ENCODE data around the gene OSTF1. TPM values are rescaled to one million over a fixed set of nuclear protein-coding genes. Genes with fewer than 3 reads are reported as not detected.

OSTF1 gene
- total RNA-seq, 6 experiments from 2014 or later: 57.9 to 71.6 (median 61.4) TPM

GRCh38 chr9:75168270-75169178, 80.2 kb downstream of the OSTF1 start:
- H3K36me3 Mint-ChIP-seq (ENCODE audit: low read depth): peaks cover 48% of the 10 kb centered on the region
- H3K4me1 Mint-ChIP-seq (ENCODE audit: low read depth): peaks cover 44% of the 10 kb centered on the region
- H3K27me3 Mint-ChIP-seq (ENCODE audit: insufficient read depth): no peaks in the 10 kb centered on the region
- TF ChIP-seq CTCF (IDR thresholded peaks at IDR 0.05): no peak
- H3K4me3 Mint-ChIP-seq: no peak overlapping the region; the same call in 1 of the 2 replicates
- peak overlapping the region; percentile 72 for H3K27ac Mint-ChIP-seq
- H3K9me3 Mint-ChIP-seq: peaks cover 19% of the 10 kb centered on the region
- DNase-seq: no peak

GRCh38 chr9:75169623-75170022, 81.3 kb downstream of the OSTF1 start:
- no peak for DNase-seq
- Mint-ChIP-seq H3K27ac (peak overlapping the region; percentile 72), H3K4me1 (ENCODE audit: low read depth) (peaks cover 44% of the 10 kb centered on the region), H3K36me3 (ENCODE audit: low read depth) (peaks cover 39% of the 10 kb centered on the region), H3K4me3 (peak overlapping the region; percentile 58), H3K9me3 (peaks cover 14% of the 10 kb centered on the region), H3K27me3 (ENCODE audit: insufficient read depth) (no peaks in the 10 kb centered on the region)
- no peak for TF ChIP-seq CTCF (IDR thresholded peaks at IDR 0.05)

- H3K27me3 Mint-ChIP-seq (ENCODE audit: insufficient read depth): no peaks in the 10 kb centered on the region
- no peak for TF ChIP-seq CTCF (IDR thresholded peaks at IDR 0.05)
- H3K4me3 Mint-ChIP-seq: no peak overlapping the region
- peak; percentile 77 for DNase-seq
- H3K36me3 Mint-ChIP-seq (ENCODE audit: low read depth): peaks cover 31% of the 10 kb centered on the region
- peaks cover 44% of the 10 kb centered on the region for H3K4me1 Mint-ChIP-seq (ENCODE audit: low read depth)
- H3K27ac Mint-ChIP-seq: peak overlapping the region; percentile 72; the same call in 1 of the 2 replicates
- H3K9me3 Mint-ChIP-seq: peaks cover 14% of the 10 kb centered on the region
These were observed 82.6 kb downstream of the OSTF1 start for GRCh38 chr9:75170898-75171360.

- Mint-ChIP-seq H3K36me3 (ENCODE audit: low read depth) (peaks cover 5% of the 10 kb centered on the region; the same call in 1 of the 2 replicates), H3K4me3 (no peak overlapping the region), H3K27ac (no peak overlapping the region), H3K4me1 (ENCODE audit: low read depth) (peaks cover 14% of the 10 kb centered on the region), H3K9me3 (no peaks in the 10 kb centered on the region), H3K27me3 (ENCODE audit: insufficient read depth) (no peaks in the 10 kb centered on the region; the same call in 1 of the 2 replicates)
- no peak for TF ChIP-seq CTCF (IDR thresholded peaks at IDR 0.05)
- DNase-seq: no peak
These were observed 87.1 kb downstream of the OSTF1 start for GRCh38 chr9:75175395-75175794.

- Mint-ChIP-seq H3K27ac (no peak overlapping the region), H3K27me3 (ENCODE audit: insufficient read depth) (no peaks in the 10 kb centered on the region; the same call in 1 of the 2 replicates), H3K36me3 (ENCODE audit: low read depth) (peaks cover 5% of the 10 kb centered on the region; the same call in 1 of the 2 replicates), H3K9me3 (no peaks in the 10 kb centered on the region), H3K4me3 (no peak overlapping the region), H3K4me1 (ENCODE audit: low read depth) (peaks cover 8% of the 10 kb centered on the region)
- no peak for TF ChIP-seq CTCF (IDR thresholded peaks at IDR 0.05)
- no peak for DNase-seq
These were observed 87.7 kb downstream of the OSTF1 start for GRCh38 chr9:75176037-75176436.
